Neural cell (in vitro differentiated cells): ENCODE data around the gene FAM72B. TPM values are rescaled to one million over a fixed set of nuclear protein-coding genes. Genes with fewer than 3 reads are reported as not detected.

Experiments used
- polyA plus RNA-seq: library from polyadenylated mRNA; depleted of rRNA; stranded (reverse); fragments of >200 nt; gene quantifications from 2 replicates; pipeline ENCODE4 v1.2.3, GENCODE V29; 2014

Gene FAM72B
- polyA plus RNA-seq, 1 donor from 2014 or later = 2.0 TPM

Other genes starting within 250 kb of the FAM72B start
- gene SRGAP2C, start 635 bp upstream of the FAM72B start, polyA plus RNA-seq = 9.0 and 10.0 TPM in 2 replicates